Stimulated activated CD8-positive, alpha-beta memory T cell treated with anti-CD3 and anti-CD28 coated beads, Interleukin-7, amount 100 ng/mL, for 4 hours (primary cell): Measurements from ENCODE around the gene JAG2.
A peak's percentile ranks its signal among the peaks of the same experiment; 100 is the strongest.
"Not testable (repeated sequence)": the region's sequence is repeated elsewhere in the genome, so short reads cannot be mapped to it uniquely, and the experiment has no call there.

Experiments used
- DNase-seq, 2 donors: peaks; one replicate each; pipeline ENCODE4 v3.0.0-alpha.2; 2020; ENCODE audit warnings: low read depth in 2 of 2

The JAG2 gene

DNA sequence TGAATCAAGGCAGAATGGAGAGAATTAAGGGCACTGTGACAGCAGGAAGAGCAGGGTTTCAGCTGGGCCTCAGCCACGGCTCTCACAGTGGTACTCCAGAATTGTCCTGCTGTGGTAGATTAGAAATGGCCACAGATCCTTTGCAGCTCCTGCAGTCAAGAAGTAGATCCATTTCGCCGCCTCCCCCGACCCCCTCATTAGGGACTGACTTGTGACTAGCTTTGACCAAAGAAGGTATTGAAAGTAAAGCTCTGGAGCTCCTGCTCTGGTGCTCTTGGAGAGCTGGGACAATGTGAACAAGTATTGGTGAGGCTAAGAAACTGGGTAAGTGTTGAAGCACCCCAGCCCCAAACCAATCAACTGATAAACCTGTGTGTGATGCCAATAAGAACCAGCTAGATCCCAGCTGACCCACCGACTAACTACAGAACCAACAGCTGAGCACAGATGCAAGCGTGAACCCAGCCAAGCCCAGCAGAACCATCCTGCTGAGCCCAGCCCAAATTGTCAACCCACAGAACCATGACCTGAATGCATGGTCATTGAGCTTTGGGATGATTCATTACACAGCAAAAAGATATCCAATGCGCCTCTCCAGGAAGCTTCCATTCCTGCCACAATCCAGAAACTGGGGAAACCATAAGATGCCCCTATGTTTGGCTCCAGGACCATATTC is 50.7 kb downstream of the JAG2 start:
- DNase-seq, result no peak

DNA sequence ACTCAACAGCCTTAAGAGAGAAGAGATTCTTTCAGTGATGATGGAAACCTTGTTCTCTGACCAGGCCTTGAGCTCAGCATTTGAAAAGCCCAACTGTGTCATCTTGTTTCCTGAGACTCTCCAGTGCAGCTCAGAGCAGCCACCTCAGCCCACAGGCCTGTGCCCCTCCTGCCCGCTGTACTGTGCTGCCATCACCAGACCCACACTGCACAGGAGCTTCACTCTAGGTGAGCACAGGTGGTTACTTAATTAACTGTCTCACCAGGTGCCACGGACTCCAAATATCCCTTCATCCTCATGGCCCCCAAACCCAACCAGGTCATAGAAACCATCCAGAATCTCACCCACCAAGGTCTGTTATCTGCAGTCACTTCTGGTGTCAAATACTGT is 51.3 kb downstream of the JAG2 start:
- DNase-seq, result no peak

- DNase-seq, result no peak
These were observed 51.9 kb downstream of the JAG2 start for GRCh38 chr14:105116451-105117256.

DNA sequence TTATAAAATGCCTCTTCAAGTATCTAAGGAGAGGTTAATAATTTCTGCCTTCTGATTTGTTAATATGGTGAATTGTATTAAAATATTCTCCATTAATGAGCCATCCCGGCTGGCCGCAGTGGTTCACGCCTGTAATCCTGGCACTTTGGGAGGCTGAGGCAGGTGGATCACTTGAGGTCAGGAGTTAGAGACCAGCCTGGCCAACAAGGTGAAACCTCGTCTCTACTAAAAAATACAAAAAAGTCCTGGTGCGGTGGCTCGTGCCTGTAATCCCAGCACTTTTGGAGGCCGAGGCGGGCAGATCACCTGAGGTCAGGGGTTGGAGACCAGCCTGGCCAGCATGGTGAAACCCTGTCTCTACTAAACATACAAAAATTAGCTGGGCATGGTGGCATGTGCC is 59.3 kb downstream of the JAG2 start:
- DNase-seq, result not testable (repeated sequence)

- no peak for DNase-seq
These were observed 60.1 kb downstream of the JAG2 start for GRCh38 chr14:105108516-105108864.

DNA sequence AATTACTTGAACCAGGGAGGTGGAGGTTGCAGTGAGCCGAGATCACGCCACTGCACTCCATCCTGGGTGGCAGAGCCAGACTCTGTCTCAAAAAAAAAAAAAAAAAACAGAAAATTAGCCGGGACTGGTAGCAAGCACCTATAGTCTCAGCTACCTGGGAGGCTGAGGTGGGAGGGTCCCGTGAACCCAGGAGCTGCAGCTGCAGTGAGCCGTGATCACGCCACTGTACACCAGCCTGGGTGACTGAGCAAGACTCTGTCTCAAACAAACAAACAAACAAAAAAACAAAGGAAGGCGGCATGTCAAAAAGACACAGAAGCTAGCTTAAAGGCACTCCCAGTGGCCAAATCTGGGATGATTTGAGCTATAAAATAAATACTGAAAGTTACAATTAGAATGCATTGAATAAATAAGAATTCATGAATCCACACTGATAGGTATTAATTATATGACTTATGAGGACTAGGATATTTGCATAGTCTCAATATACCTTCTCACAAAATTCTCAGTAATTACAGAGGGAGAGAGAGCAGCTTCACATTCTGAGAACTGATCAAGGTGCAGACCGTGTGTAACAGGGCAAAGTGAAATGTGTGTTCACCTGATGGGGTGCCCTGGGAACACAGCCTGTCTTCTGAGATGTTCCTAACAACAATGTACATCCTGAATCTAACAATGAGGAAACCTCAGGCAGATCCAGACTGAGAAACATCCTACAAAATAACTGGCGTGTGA is 60.6 kb downstream of the JAG2 start:
- no peak for DNase-seq

DNA sequence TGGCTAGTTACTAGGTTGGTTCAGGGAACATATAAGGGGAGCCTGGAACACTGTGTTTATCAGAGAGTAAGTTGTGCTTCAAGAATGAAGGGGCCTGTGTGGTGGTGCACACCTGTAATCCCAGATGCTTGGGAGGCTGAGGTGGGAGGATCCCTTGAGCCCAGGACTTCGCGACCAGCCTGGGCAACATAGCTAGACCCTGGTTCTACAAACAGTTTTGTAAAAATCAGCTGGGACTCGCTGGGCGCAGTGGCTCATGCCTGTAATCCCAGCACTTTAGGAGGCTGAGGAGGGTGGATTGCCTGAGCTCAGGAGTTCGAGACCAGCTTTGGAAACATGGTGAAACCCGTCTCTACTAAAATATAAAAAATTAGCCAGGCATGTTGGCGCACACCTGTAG is 61.2 kb downstream of the JAG2 start:
- no peak for DNase-seq

DNA sequence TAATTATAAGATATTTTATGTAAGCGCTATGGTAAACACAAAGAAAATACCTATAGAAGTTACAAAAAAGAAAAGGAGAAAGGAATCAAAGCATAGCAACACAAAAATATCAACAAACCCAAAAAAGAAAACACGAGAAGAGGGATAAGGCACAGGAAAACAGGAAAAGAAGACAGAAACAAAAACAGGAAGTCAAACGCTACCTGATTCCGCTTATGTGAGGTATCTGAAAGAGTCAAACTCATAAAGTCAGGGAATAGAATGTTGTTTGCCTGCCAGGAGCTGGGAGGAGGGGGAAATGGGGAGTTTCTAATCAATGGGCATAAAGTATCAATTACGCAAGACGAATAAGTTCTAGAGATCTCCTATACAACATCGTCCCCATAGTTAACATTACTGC is 63.4 kb downstream of the JAG2 start:
- DNase-seq, result no peak

DNA sequence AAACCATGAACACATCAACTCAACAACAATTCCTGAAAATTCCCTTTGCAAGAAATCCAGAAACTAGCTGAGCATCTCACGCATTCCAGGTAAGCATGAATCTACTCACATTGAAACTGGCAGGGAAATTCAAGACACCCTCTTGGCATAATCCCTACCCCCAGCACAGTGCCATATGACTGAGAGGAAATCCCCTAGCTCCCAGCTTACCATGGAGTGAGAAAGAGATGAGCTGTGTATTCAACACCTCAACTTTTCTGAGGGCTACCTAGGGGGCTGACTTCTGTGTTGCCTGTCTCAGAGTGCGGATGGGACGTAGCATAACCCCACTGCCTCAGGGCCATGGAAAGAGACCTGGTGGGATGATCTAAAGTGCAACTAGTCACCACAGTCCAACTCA is 65.7 kb downstream of the JAG2 start:
- no peak for DNase-seq

GRCh38 chr14:105102361-105102870 is 66.2 kb downstream of the JAG2 start:
- no peak for DNase-seq

DNA sequence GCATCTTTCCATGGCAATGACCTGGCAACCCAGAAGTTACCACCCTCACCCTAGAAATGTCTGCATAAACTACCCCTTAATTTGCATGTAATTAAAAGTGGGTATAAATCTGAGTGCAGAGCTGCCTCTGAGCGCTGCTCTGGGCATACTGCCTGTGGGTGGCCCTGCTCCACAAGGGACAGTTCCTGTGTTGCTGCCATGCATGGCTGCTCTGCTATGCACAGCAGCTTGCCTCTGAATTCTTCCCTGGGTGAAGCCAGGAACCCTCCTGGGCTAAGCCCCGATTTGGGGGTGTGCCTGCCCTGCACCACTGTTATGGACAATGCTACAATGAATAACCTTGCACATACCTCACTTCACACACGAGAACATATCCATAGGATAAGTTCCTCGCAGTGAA is 67.7 kb downstream of the JAG2 start:
- DNase-seq, result no peak

GRCh38 chr14:105099778-105100177 is 68.8 kb downstream of the JAG2 start:
- no peak for DNase-seq

- no peak for DNase-seq
These were observed 70.3 kb downstream of the JAG2 start for GRCh38 chr14:105098316-105098715.

- DNase-seq, result no peak
These were observed 70.8 kb downstream of the JAG2 start for GRCh38 chr14:105097794-105098127.

DNA sequence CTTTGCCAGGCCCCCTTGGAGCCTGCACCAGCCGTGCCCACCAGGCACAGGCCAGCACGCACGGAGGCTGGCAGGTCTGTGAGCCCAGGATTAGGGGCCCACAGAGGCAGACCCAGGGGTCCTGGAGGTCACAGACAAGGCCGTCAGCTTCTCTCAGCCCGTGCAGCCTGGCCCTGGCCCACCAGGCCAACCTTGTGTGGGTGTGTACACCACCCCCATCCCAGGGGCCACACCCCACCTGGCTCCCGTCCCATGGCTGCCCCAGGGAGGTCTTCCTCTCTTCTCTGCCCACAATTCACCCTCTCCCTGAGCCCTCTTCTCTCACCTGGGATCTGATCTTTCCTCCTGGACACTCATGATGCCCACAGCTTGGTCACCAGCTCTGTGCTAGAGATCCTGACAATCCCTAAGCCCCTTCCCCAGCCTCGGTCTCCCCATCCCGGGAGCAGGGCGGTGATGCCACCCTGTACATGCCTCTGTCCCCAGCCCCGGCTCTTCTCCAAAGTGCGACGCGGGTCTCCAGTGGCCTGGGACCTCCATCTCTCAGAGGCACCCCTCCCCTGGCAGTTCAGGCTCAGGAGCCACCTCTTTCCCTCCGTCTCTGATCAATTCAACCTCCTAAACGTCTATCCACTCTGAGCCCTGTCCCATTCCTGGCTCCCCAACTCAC is 72.2 kb downstream of the JAG2 start:
- no peak for DNase-seq

DNA sequence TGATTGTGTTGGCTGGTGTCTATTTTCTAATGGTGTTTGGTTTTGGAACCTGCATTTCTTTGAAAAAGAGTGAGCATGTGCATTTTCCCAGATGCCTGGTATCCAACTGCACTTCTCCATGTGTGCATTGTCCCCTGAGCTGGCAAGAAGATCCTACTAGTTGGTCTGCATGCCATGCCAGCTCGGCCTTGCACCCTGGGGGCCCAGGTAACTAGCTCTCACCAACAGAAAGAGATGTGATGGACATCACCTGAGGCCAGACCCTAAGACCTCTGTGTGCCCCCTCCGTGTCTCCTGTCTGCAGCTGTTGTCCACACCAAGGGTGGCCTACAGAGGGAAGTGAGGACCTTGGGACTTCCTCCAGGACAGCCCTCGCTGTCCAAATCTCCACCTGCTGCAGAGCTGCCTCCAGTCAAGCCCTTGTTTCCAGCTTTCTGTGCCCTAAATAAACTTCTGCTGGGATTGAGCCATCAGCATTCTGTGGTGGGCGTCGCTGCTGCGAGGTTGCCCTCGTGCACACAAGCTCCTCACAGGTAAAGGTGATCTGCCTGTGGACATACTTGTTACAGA is 73.3 kb downstream of the JAG2 start:
- DNase-seq, result no peak

GRCh38 chr14:105094193-105094907 is 74.2 kb downstream of the JAG2 start:
- DNase-seq, result no peak

DNA sequence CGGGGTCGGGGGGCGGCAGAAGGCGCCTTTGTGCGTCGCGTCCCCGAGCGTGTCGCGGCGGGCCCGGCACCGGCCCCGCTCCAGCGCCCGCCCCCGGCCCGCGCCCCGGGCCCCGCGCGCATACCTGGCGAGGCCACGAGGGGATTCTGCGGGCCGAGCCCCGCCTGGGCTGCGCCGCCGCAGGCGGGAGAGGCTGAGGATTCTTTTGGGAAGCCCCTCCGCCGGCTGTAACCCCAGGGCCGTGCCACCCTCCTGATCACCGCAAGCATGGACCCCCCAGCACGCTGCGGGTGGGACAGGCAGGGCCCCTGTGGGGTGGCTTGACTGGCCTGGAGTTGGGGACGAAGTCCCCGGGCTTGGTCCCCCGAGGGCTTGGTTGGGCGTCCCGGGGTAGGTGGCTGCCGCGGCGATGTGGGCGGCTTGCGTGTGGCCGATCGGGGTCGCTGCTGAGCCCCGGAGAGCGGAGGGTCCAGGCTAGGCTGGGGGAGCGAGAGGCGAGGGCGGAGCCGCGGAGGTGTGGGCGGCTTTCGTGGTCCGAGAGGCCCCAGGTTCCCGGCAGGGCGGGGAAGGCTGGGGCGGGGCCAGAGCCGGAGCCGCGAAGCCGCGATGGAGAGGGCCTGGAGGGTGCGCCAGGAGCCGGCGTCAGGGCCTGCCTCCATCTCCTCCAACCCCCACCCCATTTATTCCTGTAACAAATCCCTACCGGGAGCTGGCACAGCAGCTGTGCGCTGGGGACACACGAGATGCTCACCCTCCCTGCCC is 75.0 kb downstream of the JAG2 start:
- peak; percentile 45 to 81 for DNase-seq

DNA sequence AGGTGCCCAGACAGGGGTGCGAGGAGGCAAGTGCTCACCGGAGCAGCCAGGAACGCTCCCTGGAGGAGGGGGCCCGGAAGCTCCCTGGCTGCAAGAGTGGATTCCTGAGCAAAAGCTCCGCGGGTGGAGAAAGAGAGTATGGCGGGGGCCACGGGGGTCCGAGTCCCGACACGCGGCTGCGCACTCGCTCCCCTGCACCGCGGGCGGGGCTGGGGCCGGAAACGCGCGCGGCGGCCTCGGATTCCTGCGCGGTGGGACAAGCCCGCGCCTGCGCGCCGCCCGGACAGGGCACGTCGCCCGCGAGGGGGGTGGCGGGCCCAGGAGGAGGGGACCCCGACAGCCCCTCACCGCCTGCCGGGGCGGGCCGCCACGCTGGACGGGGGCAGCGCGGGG is 75.5 kb downstream of the JAG2 start:
- peak; percentile 35 to 69 for DNase-seq
